SHP77 treated with DMSO at 0.1 percent for 48 hours (cell line): ENCODE data around the gene NEU2.
"Not testable (repeated sequence)": the region's sequence is repeated elsewhere in the genome, so short reads cannot be mapped to it uniquely, and the experiment has no call there.

Experiments
- DNase-seq: peaks from one replicate; lab custom pipeline; 2025; lab: John Stamatoyannopoulos, UW

NEU2 gene

GRCh38 chr2:233034091-233034882 lies 1.8 kb downstream of the NEU2 start:
- DNase-seq, result no peak

GRCh38 chr2:233035426-233036161 lies 3.1 kb downstream of the NEU2 start:
- DNase-seq, result no peak

GRCh38 chr2:233036162-233036838 lies 3.8 kb downstream of the NEU2 start:
- no peak for DNase-seq

GRCh38 chr2:233037078-233037477 lies 4.6 kb downstream of the NEU2 start:
- DNase-seq, result no peak

GRCh38 chr2:233039212-233039845 lies 6.9 kb downstream of the NEU2 start:
- no peak for DNase-seq

- DNase-seq, result no peak
These were observed 7.5 kb downstream of the NEU2 start for GRCh38 chr2:233039846-233040530.

GRCh38 chr2:233040571-233040970 lies 8.1 kb downstream of the NEU2 start:
- DNase-seq, result no peak

GRCh38 chr2:233041722-233042323 lies 9.4 kb downstream of the NEU2 start:
- DNase-seq, result no peak

GRCh38 chr2:233042549-233042948 lies 10.1 kb downstream of the NEU2 start:
- no peak for DNase-seq

- no peak for DNase-seq
These were observed 12.6 kb downstream of the NEU2 start for GRCh38 chr2:233044974-233045605.

GRCh38 chr2:233047206-233047605 lies 14.7 kb downstream of the NEU2 start:
- DNase-seq, result no peak

GRCh38 chr2:233047667-233048066 lies 15.2 kb downstream of the NEU2 start:
- no peak for DNase-seq

- DNase-seq, result no peak
These were observed 16.2 kb downstream of the NEU2 start for GRCh38 chr2:233048569-233049193.

- no peak for DNase-seq
These were observed 16.8 kb downstream of the NEU2 start for GRCh38 chr2:233049194-233049761.

GRCh38 chr2:233051241-233052149 lies 19.0 kb downstream of the NEU2 start:
- no peak for DNase-seq

GRCh38 chr2:233052517-233052916 lies 20.0 kb downstream of the NEU2 start:
- not testable (repeated sequence) for DNase-seq

GRCh38 chr2:233053928-233054784 lies 21.7 kb downstream of the NEU2 start:
- DNase-seq, result peak; percentile 9

GRCh38 chr2:233055362-233055761 lies 22.9 kb downstream of the NEU2 start:
- DNase-seq, result no peak
